Body of pancreas (tissue), 4 donors: ENCODE data around the gene ADAM17.

Experiments used
- CTCF ChIP-seq, 7 experiments: fragments of 450-650 bp in 4 of 7; fragments of 200-600 bp in 3 of 7; sonication (generic) in 3 of 7; IDR thresholded peaks; one replicate each; pipeline ENCODE4 v1.5.1; 2016 to 2019; ENCODE audit warnings: antibody characterized with exemption in 7 of 7
- POLR2A ChIP-seq, 3 donors: fragments of 450-650 bp; IDR thresholded peaks; one replicate each; pipeline ENCODE4 v1.6.1; 2016; ENCODE audit warnings: antibody characterized with exemption in 3 of 3, mild to moderate bottlenecking in 2 of 3

GRCh38 chr2:9465170-9465569 is 90.5 kb downstream of the ADAM17 start:
- TF ChIP-seq POLR2A (IDR thresholded peaks at IDR 0.05) (no peak), CTCF (IDR thresholded peaks at IDR 0.05) (no peak)
